Measurements from ENCODE around the gene ATP6AP1.

The ATP6AP1 gene

GRCh38 chrX:154430916-154431315, 2.4 kb downstream of the ATP6AP1 start:
- DNase-seq (ENCODE audit: low spot score), result no peak

- DNase-seq (ENCODE audit: low spot score), result no peak
Measured at GRCh38 chrX:154431341-154431740, 2.9 kb downstream of the ATP6AP1 start.

- DNase-seq (ENCODE audit: low spot score), result no peak
Measured at GRCh38 chrX:154432210-154432609, 3.7 kb downstream of the ATP6AP1 start.

GRCh38 chrX:154433605-154434004, 5.1 kb downstream of the ATP6AP1 start:
- no peak for DNase-seq (ENCODE audit: low spot score)

- DNase-seq (ENCODE audit: low spot score), result no peak
Measured at GRCh38 chrX:154434394-154435168, 6.1 kb downstream of the ATP6AP1 start.

- DNase-seq (ENCODE audit: low spot score), result no peak
Measured at GRCh38 chrX:154435171-154435733, 6.8 kb downstream of the ATP6AP1 start.

- DNase-seq (ENCODE audit: low spot score), result no peak
Measured at GRCh38 chrX:154436374-154436982, 8.0 kb downstream of the ATP6AP1 start.

- DNase-seq (ENCODE audit: low spot score), result no peak
Measured at GRCh38 chrX:154436983-154437752, 8.7 kb downstream of the ATP6AP1 start, which contains the start of gene GDI1. Gene GDI1, plus strand, starts transcription at chrX:154437154. Its CDS starts 101 bp downstream, at chrX:154437255.

GRCh38 chrX:154437971-154438893, 9.8 kb downstream of the ATP6AP1 start:
- no peak for DNase-seq (ENCODE audit: low spot score)

- no peak for DNase-seq (ENCODE audit: low spot score)
Measured at GRCh38 chrX:154439841-154440240, 11.4 kb downstream of the ATP6AP1 start.

- DNase-seq (ENCODE audit: low spot score), result no peak
Measured at GRCh38 chrX:154440623-154441357, 12.3 kb downstream of the ATP6AP1 start.

GRCh38 chrX:154441564-154441963, 13.1 kb downstream of the ATP6AP1 start:
- DNase-seq (ENCODE audit: low spot score), result no peak

GRCh38 chrX:154441984-154442707, 13.7 kb downstream of the ATP6AP1 start:
- DNase-seq (ENCODE audit: low spot score), result no peak

- DNase-seq (ENCODE audit: low spot score), result no peak
Measured at GRCh38 chrX:154443479-154443910, 15.0 kb downstream of the ATP6AP1 start.

GRCh38 chrX:154443992-154444754, 15.7 kb downstream of the ATP6AP1 start, which contains the start of gene FAM50A:
Gene FAM50A, plus strand, starts transcription at chrX:154444141. Its CDS starts 95 bp downstream, at chrX:154444236.
- no peak for DNase-seq (ENCODE audit: low spot score)

- no peak for DNase-seq (ENCODE audit: low spot score)
Measured at GRCh38 chrX:154444755-154445246, 16.3 kb downstream of the ATP6AP1 start.

GRCh38 chrX:154445776-154446175, 17.3 kb downstream of the ATP6AP1 start:
- DNase-seq (ENCODE audit: low spot score), result no peak

- no peak for DNase-seq (ENCODE audit: low spot score)
Measured at GRCh38 chrX:154446430-154446829, 18.0 kb downstream of the ATP6AP1 start.

- DNase-seq (ENCODE audit: low spot score), result no peak
Measured at GRCh38 chrX:154448484-154448883, 20.0 kb downstream of the ATP6AP1 start.
